ENCODE measurements around the gene PNKP. TPM values are rescaled to one million over a fixed set of nuclear protein-coding genes. Genes with fewer than 3 reads are reported as not detected.
A peak's percentile ranks its signal among the peaks of the same experiment; 100 is the strongest.

PNKP gene
- total and polyA plus RNA-seq, 9 of the 15 experiments (the other 6 are each of a cell fraction or from before 2014, with no cell fraction given) = 2.8 to 85.4 (median 25.3) TPM

GRCh38 chr19:49869484-49870308 lies 2.3 kb upstream of the PNKP start (continued):
- peak; percentile 85 for TF ChIP-seq PKNOX1 (IDR thresholded peaks at IDR 0.05)
- TF ChIP-seq NFRKB (IDR thresholded peaks at IDR 0.05; ENCODE audit: low read depth) = no peak
- 0 out of 4 replicates have a peak, but pooled peaks of 1 of the 2 experiments have one; percentile 13 for TF ChIP-seq FOXK2 (conservative IDR thresholded peaks at IDR 0.05 in 1 of 2, IDR thresholded peaks at IDR 0.05 in 1 of 2; ENCODE audit: low read depth in 2 of 2)
- TF ChIP-seq GATAD2B (IDR thresholded peaks at IDR 0.05; ENCODE audit: borderline replicate concordance) = no peak
- TF ChIP-seq POLR2H (tag; IDR thresholded peaks at IDR 0.05; ENCODE audit: low read depth) = peak; percentile 69
- no peak for TF ChIP-seq RBM17 (IDR thresholded peaks at IDR 0.05; ENCODE audit: borderline replicate concordance, low read depth, low read length)
- no peak for TF ChIP-seq SRSF3 (IDR thresholded peaks at IDR 0.05; ENCODE audit: insufficient read depth, low read length)
- TF ChIP-seq ZNF583 (CRISPR knock-in tag; IDR thresholded peaks at IDR 0.05) = 0 out of 2 replicates have a peak, but pooled peaks have one; percentile 37
- no peak for TF ChIP-seq CGGBP1 (CRISPR knock-in tag; IDR thresholded peaks at IDR 0.05)
- TF ChIP-seq NR2C2 (CRISPR knock-in tag; IDR thresholded peaks at IDR 0.05) = no peak
- TF ChIP-seq NR2C2 (tag; IDR thresholded peaks at IDR 0.05) = peak; percentile 45; the same call in 1 of the 2 replicates
- TF ChIP-seq ETS2 (tag; IDR thresholded peaks at IDR 0.05; ENCODE audit: borderline replicate concordance, poor library complexity, severe bottlenecking) = no peak
- TF ChIP-seq CHD1 (IDR thresholded peaks at IDR 0.05; ENCODE audit: low read length) = peak; percentile 52
- TF ChIP-seq ZNF592 (IDR thresholded peaks at IDR 0.05) = no peak; the same call in 1 of the 2 replicates
- no peak for TF ChIP-seq CREB5 (CRISPR knock-in tag; IDR thresholded peaks at IDR 0.05)
- no peak for TF ChIP-seq RNF219 (CRISPR knock-in tag; IDR thresholded peaks at IDR 0.05)
- no peak for TF ChIP-seq HNRNPLL (IDR thresholded peaks at IDR 0.05; ENCODE audit: low read depth, low read length, poor library complexity, severe bottlenecking)
